Endothelial cell of umbilical vein (primary cell): ENCODE data around the gene ACBD3. TPM values are rescaled to one million over a fixed set of nuclear protein-coding genes. Genes with fewer than 3 reads are reported as not detected.

Experiments
- BruUV-seq: library from RNA; stranded (reverse); fragments of 400-500 nt; replicated peaks from 2 replicates; lab custom pipeline; 2021; lab: Mats Ljungman, UMichigan
- CTCF ChIA-PET: fragments of 300-600, 350-600 bp; sonication (Branson Sonifier 250); formaldehyde crosslinking; loops from one replicate; lab custom pipeline; 2021; ENCODE audit warnings: antibody characterized with exemption, inconsistent platforms; lab: Charles Lee
- POLR2A ChIA-PET: fragments of 300-600, 350-600 bp; sonication (Branson Sonifier 250); formaldehyde crosslinking; loops from one replicate; lab custom pipeline; 2021; ENCODE audit warnings: antibody characterized with exemption, inconsistent platforms; lab: Charles Lee
- DNase-seq: peaks from one replicate; pipeline ENCODE4 v3.0.0-alpha.2; 2011; ENCODE audit warnings: low read depth, low spot score
- FAIRE-seq: peaks from 2 replicates; lab custom pipeline; 2011; peaks lifted over from hg19 to GRCh38; lab: Jason Lieb, UNC
- H2AFZ ChIP-seq: 2 replicates; pipeline ENCODE4 v1.6.0; 2012; ENCODE audit warnings: low read depth, low read length, control low read depth, inconsistent platforms
- H3K27ac ChIP-seq: 2 replicates; pipeline ENCODE4 v1.5.1; 2011; ENCODE audit warnings: low read depth, mild to moderate bottlenecking, control low read depth, low read length, moderate library complexity; ENCODE audit not compliant: insufficient read depth
- H3K27me3 ChIP-seq, 2 experiments: 2 replicates each; pipeline versions ENCODE4 v1.6.0 to v1.6.1; 2011; ENCODE audit warnings: low read length in 2 of 2, mixed read lengths in 1 of 2; ENCODE audit not compliant: control insufficient read depth in 2 of 2, insufficient read depth in 2 of 2
- H3K36me3 ChIP-seq, 2 experiments: 2 replicates in 1 of 2; 3 replicates in 1 of 2; pipeline ENCODE4 v1.5.1; 2011; ENCODE audit warnings: low read length in 2 of 2, mild to moderate bottlenecking in 1 of 2, moderate library complexity in 1 of 2; ENCODE audit not compliant: control insufficient read depth in 2 of 2, insufficient read depth in 2 of 2; ENCODE audit errors: extremely low read depth in 1 of 2
- H3K4me1 ChIP-seq: 3 replicates; pipeline ENCODE4 v1.5.1; 2011; ENCODE audit warnings: mild to moderate bottlenecking, low read length; ENCODE audit not compliant: control insufficient read depth, insufficient read depth; ENCODE audit errors: extremely low read depth
- H3K4me2 ChIP-seq: 2 replicates; pipeline ENCODE4 v1.6.1; 2011; ENCODE audit warnings: low read length, control low read depth, mixed read lengths; ENCODE audit not compliant: insufficient read depth
- H3K4me3 ChIP-seq, 3 experiments: fragments of 200-600 bp in 1 of 3; sonication (generic), shearing (Covaris generic) in 1 of 3; replicated peaks in 1 of 3; 2 replicates each; pipeline ENCODE4 v1.5.1; 2011 to 2016; ENCODE audit warnings: control low read depth in 3 of 3, low read length in 3 of 3, mild to moderate bottlenecking in 2 of 3, inconsistent platforms in 1 of 3, low read depth in 1 of 3, moderate library complexity in 1 of 3; ENCODE audit not compliant: insufficient read depth in 1 of 3
- H3K79me2 ChIP-seq: 2 replicates; pipeline ENCODE4 v1.6.0; 2012; ENCODE audit warnings: low read length, inconsistent platforms; ENCODE audit not compliant: control insufficient read depth, insufficient read depth
- H3K9ac ChIP-seq: replicated peaks from 2 replicates; pipeline ENCODE3; 2011; ENCODE audit warnings: low read length, control low read depth; ENCODE audit not compliant: insufficient read depth; ENCODE audit errors: extremely low read depth
- H3K9me1 ChIP-seq: replicated peaks from 3 replicates; pipeline ENCODE4 v1.6.0; 2011; ENCODE audit warnings: mild to moderate bottlenecking, low read length; ENCODE audit not compliant: control insufficient read depth, insufficient read depth; ENCODE audit errors: extremely low read depth
- H3K9me3 ChIP-seq: replicated peaks from 2 replicates; pipeline ENCODE4 v1.5.1; 2012; ENCODE audit warnings: low read length, inconsistent platforms; ENCODE audit not compliant: control insufficient read depth, insufficient read depth
- H4K20me1 ChIP-seq: replicated peaks from 2 replicates; pipeline ENCODE3; 2011; ENCODE audit warnings: mild to moderate bottlenecking, low read length; ENCODE audit not compliant: control insufficient read depth, insufficient read depth; ENCODE audit errors: extremely low read depth
- EZH2 ChIP-seq: IDR thresholded peaks from 2 replicates; pipeline ENCODE4 v1.6.1; 2012; ENCODE audit warnings: borderline replicate concordance, low read depth, mild to moderate bottlenecking, moderate library complexity, low read length, inconsistent platforms; ENCODE audit not compliant: severe bottlenecking
- FOS ChIP-seq: IDR thresholded peaks from 2 replicates; pipeline ENCODE4 v1.6.1; 2011; ENCODE audit warnings: mild to moderate bottlenecking, low read length, moderate library complexity, borderline replicate concordance; ENCODE audit not compliant: insufficient read depth
- GATA2 ChIP-seq: IDR thresholded peaks from 2 replicates; pipeline ENCODE4 v1.7.0; 2011; ENCODE audit warnings: low read depth, mild to moderate bottlenecking, moderate library complexity, mixed read lengths, low read length; ENCODE audit not compliant: insufficient read length, insufficient read depth
- MYC ChIP-seq: IDR thresholded peaks from one replicate; pipeline ENCODE4 v1.6.1; 2011; ENCODE audit warnings: mild to moderate bottlenecking, low read depth, low read length
- POLR2A ChIP-seq: IDR thresholded peaks from 2 replicates; pipeline ENCODE4 v1.6.1; 2012; ENCODE audit warnings: low read depth, mild to moderate bottlenecking, control low read depth, low read length
- POLR2AphosphoS5 ChIP-seq: IDR thresholded peaks from 2 replicates; pipeline ENCODE4 v1.6.1; 2012; ENCODE audit warnings: low read depth, mild to moderate bottlenecking, control low read depth, low read length, moderate library complexity; ENCODE audit not compliant: insufficient read depth
- dilution Hi-C: fragments of 300-500 bp; cut with MboI; formaldehyde crosslinking; loops from one replicate; pipeline ENCODE4 v1.15.0; 2019; ENCODE audit warnings: low sequenced_read_pairs; ENCODE audit not compliant: extremely low pct_ligation_motif_present
- intact Hi-C: fragments of 100-400 bp; cut with micrococcal nuclease; formaldehyde crosslinking; loops from one replicate; pipeline ENCODE4 v1.10.0; 2022
- polyA plus RNA-seq, 4 experiments: library from polyadenylated mRNA; depleted of rRNA in 3 of 4; stranded (reverse) in 3 of 4; unstranded in 1 of 4; fragments of >200 nt; gene quantifications; 2 replicates each; pipeline versions ENCODE4 v1.2.1 to v1.2.3, GENCODE V29; 2011 to 2012; ENCODE audit warnings: missing spikeins in 1 of 4
- total RNA-seq: library from RNA; stranded (reverse); gene quantifications from 2 replicates; pipeline ENCODE4 v1.2.3, GENCODE V29; 2021

The ACBD3 gene
- total and polyA plus RNA-seq, 2 donors (not counting 3 experiments of a cell fraction or from before 2014, with no cell fraction given): 12.3 to 36.4 TPM

DNA sequence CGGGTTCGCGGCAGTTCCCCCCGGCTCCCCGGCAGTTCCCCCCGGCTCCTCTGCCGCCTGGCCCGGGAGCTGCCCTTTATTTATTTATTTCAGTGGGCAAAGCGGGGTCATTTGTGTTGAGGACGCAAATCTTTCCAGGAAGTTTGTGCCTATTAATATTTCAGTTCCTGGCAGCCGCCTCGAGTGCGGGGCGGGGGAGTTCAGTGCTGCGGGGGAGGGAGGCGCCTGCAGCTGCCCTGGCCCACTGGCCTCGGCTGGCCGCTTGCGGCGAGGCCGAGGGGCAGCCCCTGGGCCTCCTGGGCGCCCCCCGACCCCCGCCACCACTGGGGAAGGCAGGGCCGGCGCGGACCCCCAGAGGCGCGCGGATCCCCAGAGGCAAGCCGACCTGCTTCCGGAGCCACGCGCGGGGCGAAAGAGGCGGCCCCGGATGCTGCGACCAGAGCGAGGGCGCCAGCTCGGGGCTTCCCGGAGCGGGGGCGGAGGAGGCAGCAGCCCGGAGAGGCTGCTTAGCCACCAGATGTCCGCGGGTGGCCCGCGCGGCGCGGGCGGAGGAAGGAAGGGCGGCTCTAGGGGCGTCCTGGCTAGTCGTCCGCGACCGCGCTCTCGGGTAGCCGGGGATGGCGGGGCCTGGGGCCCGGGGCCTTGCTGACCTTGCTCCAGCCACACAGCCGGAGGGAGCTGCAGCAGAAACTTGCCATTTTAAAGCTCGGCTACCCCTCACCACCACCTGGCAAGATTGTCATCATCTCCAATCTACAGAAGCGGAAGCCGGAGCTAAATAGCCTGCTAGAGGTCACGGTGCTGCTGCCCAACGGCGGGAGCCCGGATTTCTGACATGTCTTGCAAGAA lies 76.1 kb downstream of the ACBD3 start:
- intact Hi-C loops (loop anchor here (1.0 kb wide), 2 partner anchors 11 to 48 kb away; partner anchors contain the start of gene H3-3A), dilution Hi-C loops (no loop called here)
- ChIA-PET CTCF (interaction anchor here (0.7 to 6.4 kb wide), 10 partner anchors 9 to 47 kb away, joined by 3 to 55 read pairs (median 6); partner anchors contain the start of gene H3-3A), POLR2A (interaction anchor here (0.5 to 1.9 kb wide), 3 partner anchors 16 to 594 kb away, joined by 4 to 6 read pairs (median 4); partner anchors contain the start of gene H3-3A)
- no peaks in the 10 kb centered on the region for H3K27me3 ChIP-seq
- BruUV-seq: no TSS peak
- H3K27ac ChIP-seq: peak overlapping the region; percentile 61
- peak overlapping the region; percentile 81 for H3K4me2 ChIP-seq
- TF ChIP-seq GATA2 (no peak), POLR2A (no peak), MYC (no peak), EZH2 (no peak), FOS (no peak), POLR2AphosphoS5 (peak; percentile 19)
- no peaks in the 10 kb centered on the region for H3K9me1 ChIP-seq
- peak overlapping the region; percentile 60 to 68 (median 63) for H3K4me3 ChIP-seq
- peaks cover 13% of the 10 kb centered on the region for H3K4me1 ChIP-seq
- peak overlapping the region; percentile 68 for H3K9ac ChIP-seq
- H4K20me1 ChIP-seq: no peaks in the 10 kb centered on the region
- no peaks in the 10 kb centered on the region for H3K9me3 ChIP-seq
- peak overlapping the region; percentile 64 for H2AFZ ChIP-seq
- FAIRE-seq (peak; percentile 74), DNase-seq (peak; percentile 69)
- no peaks in the 10 kb centered on the region for H3K36me3 ChIP-seq
- H3K79me2 ChIP-seq: no peaks in the 10 kb centered on the region
